SK-N-SH (cell line): Measurements from ENCODE around the gene ZNF346. TPM values are rescaled to one million over a fixed set of nuclear protein-coding genes. Genes with fewer than 3 reads are reported as not detected.

Experiments used
- CTCF ChIA-PET: fragments of 300-600, 350-600 bp; formaldehyde crosslinking; extraction: SDS; loops from one replicate; lab custom pipeline; 2021; lab: Yijun Ruan, JAX
- POLR2A ChIA-PET: fragments of 350-600 bp; sonication (Branson Sonifier 250); formaldehyde crosslinking; extraction: SDS; loops from one replicate; lab custom pipeline; 2020; ENCODE audit warnings: antibody characterized with exemption, inconsistent platforms; lab: Yijun Ruan, JAX
- DNase-seq: peaks from one replicate; pipeline ENCODE4 v3.0.0; 2012
- H2AFZ ChIP-seq: fragments of 200-600 bp; sonication (generic); 2 replicates; pipeline ENCODE4 v1.8.1; 2016; ENCODE audit warnings: antibody characterized with exemption, mild to moderate bottlenecking, low read depth
- H3F3A ChIP-seq: fragments of 200-600 bp; sonication (generic); replicated peaks from 2 replicates; pipeline ENCODE3; 2016; ENCODE audit warnings: antibody characterized with exemption, mild to moderate bottlenecking; ENCODE audit not compliant: insufficient read depth
- H3K27ac ChIP-seq, 2 experiments: fragments of 200-500 bp in 1 of 2; fragments of 200-600 bp in 1 of 2; sonication (Bioruptor generic) in 1 of 2; sonication (generic), shearing (Covaris generic) in 1 of 2; 2 replicates each; pipeline versions ENCODE4 v1.5.1 to v1.6.1; 2014 to 2016; ENCODE audit warnings: low read depth in 2 of 2, inconsistent platforms in 1 of 2, low read length in 1 of 2, mild to moderate bottlenecking in 1 of 2, mixed read lengths in 1 of 2
- H3K27me3 ChIP-seq: fragments of 200-600 bp; sonication (generic), shearing (Covaris generic); 2 replicates; pipeline ENCODE4 v1.6.1; 2016; ENCODE audit warnings: mixed run types; ENCODE audit not compliant: insufficient read depth
- H3K36me3 ChIP-seq, 2 experiments: fragments of 200-500 bp in 1 of 2; fragments of 200-600 bp in 1 of 2; sonication (Bioruptor generic) in 1 of 2; sonication (generic) in 1 of 2; replicated peaks in 1 of 2; 2 replicates each; pipeline versions ENCODE3 to v1.5.1; 2014 to 2016; ENCODE audit warnings: low read length in 1 of 2, mild to moderate bottlenecking in 1 of 2; ENCODE audit not compliant: insufficient read depth in 2 of 2, control insufficient read depth in 1 of 2
- H3K4me1 ChIP-seq, 2 experiments: fragments of 200-500 bp in 1 of 2; fragments of 200-600 bp in 1 of 2; sonication (Bioruptor generic) in 1 of 2; sonication (generic), shearing (Covaris generic) in 1 of 2; 2 replicates each; pipeline versions ENCODE4 v1.5.1 to v1.6.1; 2014 to 2016; ENCODE audit warnings: low read depth in 1 of 2, low read length in 1 of 2, mixed run types in 1 of 2; ENCODE audit not compliant: insufficient read depth in 2 of 2, control insufficient read depth in 1 of 2
- H3K4me2 ChIP-seq: fragments of 200-600 bp; sonication (generic), shearing (Covaris generic); 2 replicates; pipeline ENCODE4 v1.6.1; 2017; ENCODE audit warnings: mixed run types
- H3K4me3 ChIP-seq, 2 experiments: fragments of 200-500 bp in 1 of 2; fragments of 200-600 bp in 1 of 2; sonication (Bioruptor generic) in 1 of 2; sonication (generic), shearing (Covaris generic) in 1 of 2; 2 replicates each; pipeline versions ENCODE4 v1.5.1 to v1.8.1; 2014 to 2016; ENCODE audit warnings: low read depth in 2 of 2, inconsistent platforms in 1 of 2, low read length in 1 of 2, mild to moderate bottlenecking in 1 of 2, mixed read lengths in 1 of 2, moderate library complexity in 1 of 2
- H3K79me2 ChIP-seq: fragments of 200-600 bp; sonication (generic); 2 replicates; pipeline ENCODE4 v1.8.1; 2017; ENCODE audit warnings: mild to moderate bottlenecking; ENCODE audit not compliant: insufficient read depth
- H3K9ac ChIP-seq: fragments of 200-600 bp; sonication (generic); 2 replicates; pipeline ENCODE4 v1.6.1; 2017; ENCODE audit warnings: mixed run types
- H3K9me2 ChIP-seq: fragments of 200-600 bp; sonication (generic); 2 replicates; pipeline ENCODE4 v1.6.1; 2017; ENCODE audit warnings: mixed run types
- H3K9me3 ChIP-seq: fragments of 200-600 bp; sonication (generic); 2 replicates; pipeline ENCODE4 v1.6.1; 2017; ENCODE audit warnings: mixed run types, mild to moderate bottlenecking, moderate library complexity
- H4K20me1 ChIP-seq: fragments of 200-600 bp; sonication (generic); 2 replicates; pipeline ENCODE4 v1.6.1; 2017; ENCODE audit warnings: mild to moderate bottlenecking, mixed run types; ENCODE audit not compliant: insufficient read depth
- CHD2 ChIP-seq: fragments of 150-350 bp; IDR thresholded peaks from 2 replicates; pipeline ENCODE4 v1.6.1; 2018; ENCODE audit warnings: low read length; ENCODE audit not compliant: partially characterized antibody
- ELF1 ChIP-seq: IDR thresholded peaks from 2 replicates; pipeline ENCODE4 v1.4.0; 2012
- EZH2phosphoT487 ChIP-seq: fragments of 200-600 bp; sonication (generic); IDR thresholded peaks from 2 replicates; pipeline ENCODE4 v1.6.1; 2017; ENCODE audit warnings: low read depth, mixed run types, mild to moderate bottlenecking, antibody characterized with exemption, moderate library complexity, borderline replicate concordance
- FOXJ3 ChIP-seq: sonication (generic); formaldehyde crosslinking; IDR thresholded peaks from 2 replicates; pipeline ENCODE4 v1.5.1; 2020; ENCODE audit warnings: mild to moderate bottlenecking, missing genetic modification reagents
- FOXM1 ChIP-seq: IDR thresholded peaks from 2 replicates; pipeline ENCODE4 v1.4.0; 2012; ENCODE audit warnings: low read depth, mild to moderate bottlenecking
- GATA2 ChIP-seq: sonication (generic); formaldehyde crosslinking; IDR thresholded peaks from 2 replicates; pipeline ENCODE4 v1.5.0; 2020; ENCODE audit warnings: mild to moderate bottlenecking, missing genetic modification reagents
- IRF3 ChIP-seq: fragments of 150-350 bp; IDR thresholded peaks from 2 replicates; pipeline ENCODE4 v1.6.1; 2016; ENCODE audit warnings: mild to moderate bottlenecking, low read depth, low read length
- MAX ChIP-seq: IDR thresholded peaks from 2 replicates; pipeline ENCODE4 v1.4.0; 2012; ENCODE audit warnings: low read depth
- NRF1 ChIP-seq: IDR thresholded peaks from 2 replicates; pipeline ENCODE4 v1.6.1; 2012; ENCODE audit warnings: low read depth, mild to moderate bottlenecking, low read length
- PBX3 ChIP-seq: IDR thresholded peaks from 2 replicates; pipeline ENCODE4; 2012
- RFX5 ChIP-seq: IDR thresholded peaks from 2 replicates; pipeline ENCODE4 v1.6.1; 2012; ENCODE audit warnings: mild to moderate bottlenecking, improper control_type of control experiment, low read length
- RXRA ChIP-seq: IDR thresholded peaks from 2 replicates; pipeline ENCODE4 v1.4.0; 2012; ENCODE audit warnings: low read depth, mild to moderate bottlenecking, borderline replicate concordance
- SIN3A ChIP-seq: IDR thresholded peaks from 2 replicates; pipeline ENCODE4 v1.6.1; 2012; ENCODE audit warnings: low read depth, mild to moderate bottlenecking, low read length, moderate library complexity, borderline replicate concordance
- SMC3 ChIP-seq: IDR thresholded peaks from 2 replicates; pipeline ENCODE4 v1.6.1; 2012; ENCODE audit warnings: low read depth, low read length, improper control_type of control experiment
- TCF12 ChIP-seq: IDR thresholded peaks from 2 replicates; pipeline ENCODE4 v1.4.0; 2012
- TEAD4 ChIP-seq: IDR thresholded peaks from 2 replicates; pipeline ENCODE4 v1.4.0; 2012; ENCODE audit warnings: mild to moderate bottlenecking, borderline replicate concordance; ENCODE audit not compliant: insufficient read depth
- USF2 ChIP-seq: fragments of 150-350 bp; IDR thresholded peaks from 2 replicates; pipeline ENCODE4 v1.6.1; 2017; ENCODE audit warnings: antibody characterized with exemption, low read length, low read depth, borderline replicate concordance
- YY1 ChIP-seq: IDR thresholded peaks from 2 replicates; pipeline ENCODE4 v1.4.0; 2012; ENCODE audit warnings: low read depth, mild to moderate bottlenecking
- ZBTB33 ChIP-seq: IDR thresholded peaks from 2 replicates; pipeline ENCODE4 v1.4.0; 2012; ENCODE audit warnings: low read depth, borderline replicate concordance
- WGBS: methylation state at CpG from one replicate; pipeline ENCODE4 v1.1.6; 2017; ENCODE audit warnings: low lambda C conversion rate; 5-methylcytosine and 5-hydroxymethylcytosine counted together
- polyA plus RNA-seq, 3 experiments: library from polyadenylated mRNA; depleted of rRNA; stranded (reverse); fragments of >200 nt; gene quantifications; 2 replicates each; pipeline ENCODE4 v1.2.3, GENCODE V29; 2012

Gene ZNF346
- polyA plus RNA-seq, 1 of the 3 experiments (the other 2 are of a cell fraction) = 15.1 TPM

GRCh38 chr5:177066224-177066623 lies 43.7 kb downstream of the ZNF346 start:
- DNase-seq = no peak
- no peaks in the 10 kb centered on the region for H3K9me2 ChIP-seq
- H3K79me2 ChIP-seq = no peaks in the 10 kb centered on the region
- H2AFZ ChIP-seq = no peak overlapping the region
- H3K27ac ChIP-seq = no peak overlapping the region
- no peaks in the 10 kb centered on the region for H3K27me3 ChIP-seq
- no peaks in the 10 kb centered on the region for H3K9me3 ChIP-seq
- no peak overlapping the region for H3K9ac ChIP-seq
- no peaks in the 10 kb centered on the region for H3K4me1 ChIP-seq
- H3F3A ChIP-seq = peaks cover 5% of the 10 kb centered on the region
- no peak for TF ChIP-seq ELF1
- TF ChIP-seq MAX = no peak
- TF ChIP-seq SMC3 = no peak
- no peak for TF ChIP-seq IRF3
- POLR2A ChIA-PET = no interaction called here
- H3K4me3 ChIP-seq = no peak overlapping the region
- CTCF ChIA-PET = interaction anchor here (1.4 to 1.7 kb wide), 2 partner anchors 11 to 46 kb away, joined by 3 to 8 read pairs; no protein-coding TSS in a partner anchor
- peaks cover 0 to 39% of the 10 kb centered on the region in 2 experiments for H3K36me3 ChIP-seq
- H3K4me2 ChIP-seq = no peak overlapping the region
- WGBS = 89% methylated on average over 2 of the region's 2 CpGs
- H4K20me1 ChIP-seq = no peaks in the 10 kb centered on the region

- Histone ChIP-seq H3K9me2 (no peaks in the 10 kb centered on the region), H3K79me2 (no peaks in the 10 kb centered on the region), H3K27ac (no peak overlapping the region), H3K27me3 (no peaks in the 10 kb centered on the region), H3K9ac (no peak overlapping the region), H3K36me3 (peaks cover 0 to 33% of the 10 kb centered on the region in 2 experiments), H3F3A (peaks cover 5% of the 10 kb centered on the region), H2AFZ (no peak overlapping the region), H3K4me1 (no peaks in the 10 kb centered on the region; a peak in 1 of 4 replicates), H4K20me1 (no peaks in the 10 kb centered on the region), H3K9me3 (no peaks in the 10 kb centered on the region), H3K4me3 (no peak overlapping the region), H3K4me2 (no peak overlapping the region)
- CTCF ChIA-PET = interaction anchor here (0.6 to 1.7 kb wide), 6 partner anchors 30 to 408 kb away, joined by 3 to 8 read pairs (median 3); no protein-coding TSS in a partner anchor
- WGBS = over 99% methylated on average over 5 of the region's 5 CpGs
- POLR2A ChIA-PET = no interaction called here
- DNase-seq = no peak
- no peak for TF ChIP-seq TCF12
- TF ChIP-seq FOXJ3 (CRISPR knock-in tag) = no peak
- no peak for TF ChIP-seq CHD2
- no peak for TF ChIP-seq SMC3
- TF ChIP-seq YY1 = no peak
- no peak for TF ChIP-seq FOXM1
- TF ChIP-seq ELF1 = no peak
- no peak for TF ChIP-seq TEAD4
- TF ChIP-seq PBX3 = no peak
- TF ChIP-seq ZBTB33 = no peak
- TF ChIP-seq SIN3A = no peak
- no peak for TF ChIP-seq RFX5
- no peak for TF ChIP-seq USF2
- no peak for TF ChIP-seq RXRA
- no peak for TF ChIP-seq EZH2phosphoT487
- no peak for TF ChIP-seq NRF1
- TF ChIP-seq GATA2 = no peak
Observed at GRCh38 chr5:177067503-177067902, 45.0 kb downstream of the ZNF346 start.
